ENCODE data around the gene SEMA6A. TPM values are rescaled to one million over a fixed set of nuclear protein-coding genes. Genes with fewer than 3 reads are reported as not detected.
A peak's percentile ranks its signal among the peaks of the same experiment; 100 is the strongest.

SEMA6A gene
- total and polyA plus RNA-seq, 9 of the 15 experiments (the other 6 are each of a cell fraction or from before 2014, with no cell fraction given) = 0.04 to 0.42 (median 0.18) TPM; not detected in 5

GRCh38 chr5:116436674-116437350 lies 137.8 kb downstream of the SEMA6A start (continued):
- TF ChIP-seq CHAMP1 (IDR thresholded peaks at IDR 0.05) (no peak), FOXM1 (IDR thresholded peaks at IDR 0.05; ENCODE audit: low read depth) (no peak), FOXM1 (CRISPR knock-in tag; IDR thresholded peaks at IDR 0.05; ENCODE audit: low read depth) (no peak), STAT6 (CRISPR knock-in tag; IDR thresholded peaks at IDR 0.05) (no peak), HINFP (tag; conservative IDR thresholded peaks at IDR 0.05; ENCODE audit: low read depth) (no peak), HMG20A (CRISPR knock-in tag; conservative IDR thresholded peaks at IDR 0.05) (no peak), HMGN3 (IDR thresholded peaks at IDR 0.05; ENCODE audit: borderline replicate concordance, extremely low read depth, insufficient read length, low read depth, low read length) (no peak), TRIM25 (IDR thresholded peaks at IDR 0.05; ENCODE audit: borderline replicate concordance) (no peak), FOXA3 (CRISPR knock-in tag; conservative IDR thresholded peaks at IDR 0.05 in 1 of 2, IDR thresholded peaks at IDR 0.05 in 1 of 2) (peak in 1 of 2 experiments; percentile 42; a peak in 1 of 4 replicates), POLR2AphosphoS2 (IDR thresholded peaks at IDR 0.05; ENCODE audit: low read length) (no peak), ZNF175 (CRISPR knock-in tag; IDR thresholded peaks at IDR 0.05; ENCODE audit: low read depth) (no peak), ARID1B (IDR thresholded peaks at IDR 0.05) (peak; percentile 77), RCOR1 (IDR thresholded peaks at IDR 0.05; ENCODE audit: borderline replicate concordance in 1 of 2, low read depth in 2 of 2, low read length in 2 of 2) (peak in 1 of 2 experiments; percentile 38; a peak in 1 of 4 replicates), BHLHE40 (IDR thresholded peaks at IDR 0.05; ENCODE audit: low read length) (peak; percentile 63; the same call in 1 of the 2 replicates), ZNF785 (CRISPR knock-in tag; IDR thresholded peaks at IDR 0.05) (no peak), GATAD2A (IDR thresholded peaks at IDR 0.05) (no peak), NCOA1 (IDR thresholded peaks at IDR 0.05; ENCODE audit: low read depth) (no peak), NRF1 (conservative IDR thresholded peaks at IDR 0.05 in 1 of 2, IDR thresholded peaks at IDR 0.05 in 1 of 2) (no peak)

Measured in K562 (cell line).